GM19328 (cell line): ENCODE measurements around the gene LEMD2.

Source experiments
- ATAC-seq: cut with Tn5 transposase; IDR thresholded peaks from one replicate; pipeline ENCODE4 v1.9.1; 2021; ENCODE audit warnings: mild to moderate bottlenecking, moderate library complexity; ENCODE audit not compliant: unreplicated experiment

Gene LEMD2

GRCh38 chr6:33759887-33760629 lies 28.9 kb downstream of the LEMD2 start:
- no peak for ATAC-seq

GRCh38 chr6:33758815-33759216 lies 30.1 kb downstream of the LEMD2 start:
- ATAC-seq, result no peak

GRCh38 chr6:33757906-33758305 lies 31.0 kb downstream of the LEMD2 start:
- ATAC-seq, result no peak

GRCh38 chr6:33757113-33757512 lies 31.8 kb downstream of the LEMD2 start:
- ATAC-seq, result no peak

- no peak for ATAC-seq
Observed at GRCh38 chr6:33756211-33756954, 32.5 kb downstream of the LEMD2 start.

- no peak for ATAC-seq
Observed at GRCh38 chr6:33755070-33755869, 33.7 kb downstream of the LEMD2 start.

GRCh38 chr6:33754222-33754621 lies 34.7 kb downstream of the LEMD2 start:
- ATAC-seq, result no peak

GRCh38 chr6:33752646-33753015 lies 36.3 kb downstream of the LEMD2 start:
- no peak for ATAC-seq

GRCh38 chr6:33751771-33752645 lies 36.9 kb downstream of the LEMD2 start:
- no peak for ATAC-seq

- no peak for ATAC-seq
Observed at GRCh38 chr6:33750244-33750991, 38.5 kb downstream of the LEMD2 start.

GRCh38 chr6:33749401-33749800 lies 39.5 kb downstream of the LEMD2 start:
- no peak for ATAC-seq

GRCh38 chr6:33748841-33749240 lies 40.1 kb downstream of the LEMD2 start:
- no peak for ATAC-seq

- ATAC-seq, result no peak
Observed at GRCh38 chr6:33747823-33748222, 41.1 kb downstream of the LEMD2 start.

- no peak for ATAC-seq
Observed at GRCh38 chr6:33746651-33747100, 42.3 kb downstream of the LEMD2 start, which contains the start of gene IP6K3. IP6K3 (minus strand) TSS chr6:33746905; CDS start chr6:33735476, 11,429 bp downstream.

GRCh38 chr6:33746036-33746600 lies 42.8 kb downstream of the LEMD2 start:
- no peak for ATAC-seq

GRCh38 chr6:33745548-33745947 lies 43.4 kb downstream of the LEMD2 start:
- no peak for ATAC-seq

GRCh38 chr6:33744895-33745546 lies 43.9 kb downstream of the LEMD2 start:
- ATAC-seq, result no peak

GRCh38 chr6:33744001-33744848 lies 44.7 kb downstream of the LEMD2 start:
- ATAC-seq, result no peak
